Stimulated activated CD8-positive, alpha-beta memory T cell treated with anti-CD3 and anti-CD28 coated beads, Interleukin-12 subunit alpha, Interleukin-12 subunit beta, amount 100 ng/mL, for 24 hours (primary cell): Measurements from ENCODE around the gene TCTN3.
"Not testable (repeated sequence)": the region's sequence is repeated elsewhere in the genome, so short reads cannot be mapped to it uniquely, and the experiment has no call there.

ENCODE experiments used
- DNase-seq: peaks from one replicate; pipeline ENCODE4 v3.0.0-alpha.2; 2020; ENCODE audit errors: extremely low read depth

Gene TCTN3

GRCh38 chr10:95688648-95689047 is 5.1 kb downstream of the TCTN3 start:
- no peak for DNase-seq

GRCh38 chr10:95683966-95684365 is 9.8 kb downstream of the TCTN3 start:
- DNase-seq: no peak

DNA sequence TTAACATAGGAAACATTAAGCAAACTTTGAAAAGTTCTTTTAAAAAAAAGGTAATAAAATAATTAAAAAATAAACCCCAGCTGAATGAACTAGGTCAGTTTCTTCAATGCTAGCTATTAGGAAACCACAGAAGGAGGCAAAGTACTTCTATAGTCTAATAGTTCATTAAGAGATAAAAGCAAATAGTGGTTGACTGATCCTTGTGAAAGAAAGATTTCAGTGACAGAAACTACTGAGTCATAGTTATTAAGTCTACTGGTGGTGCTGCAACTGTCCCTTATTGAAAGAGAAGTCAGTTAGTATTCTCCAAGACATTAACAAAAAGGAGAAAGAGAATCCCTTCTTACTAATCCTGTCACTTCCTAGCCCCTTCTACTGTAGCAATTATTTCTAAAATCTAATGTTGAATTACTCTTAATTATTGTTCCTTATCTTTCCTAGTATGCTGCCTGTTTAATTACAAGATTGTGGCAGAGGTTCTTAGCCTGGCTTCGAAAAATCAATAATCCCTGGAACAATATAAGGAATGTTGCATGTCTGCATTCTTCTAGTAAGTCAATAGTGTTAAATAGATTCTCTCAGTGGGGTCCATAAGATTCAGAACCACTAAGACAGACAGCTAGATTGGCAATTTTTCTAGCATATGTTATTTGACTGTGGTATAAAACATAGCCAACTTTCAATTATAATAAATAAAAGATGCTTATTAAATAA is 18.2 kb downstream of the TCTN3 start:
- DNase-seq: no peak

- DNase-seq: no peak
These were observed 19.1 kb downstream of the TCTN3 start for GRCh38 chr10:95674643-95675042.

GRCh38 chr10:95672641-95673040 is 21.1 kb downstream of the TCTN3 start:
- not testable (repeated sequence) for DNase-seq

DNA sequence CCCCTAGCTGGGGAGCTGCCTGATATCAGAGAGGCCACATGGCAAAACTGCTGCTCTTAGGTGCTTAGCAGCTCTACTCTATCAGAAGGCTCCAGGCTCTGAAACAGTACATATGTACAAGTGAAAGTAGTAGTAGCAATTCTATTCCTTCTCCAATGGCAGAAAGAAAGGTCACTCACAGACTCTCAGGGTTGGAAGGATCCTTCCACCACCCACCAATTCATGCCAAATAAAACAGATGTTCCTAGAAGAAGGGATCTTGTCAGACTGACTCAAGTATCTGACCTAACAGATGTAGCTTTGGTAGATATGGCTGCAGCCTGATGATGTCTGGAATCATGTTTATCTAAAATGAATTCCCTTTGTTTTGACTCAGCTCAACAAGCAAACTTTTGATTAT is 29.2 kb downstream of the TCTN3 start:
- DNase-seq: no peak

DNA sequence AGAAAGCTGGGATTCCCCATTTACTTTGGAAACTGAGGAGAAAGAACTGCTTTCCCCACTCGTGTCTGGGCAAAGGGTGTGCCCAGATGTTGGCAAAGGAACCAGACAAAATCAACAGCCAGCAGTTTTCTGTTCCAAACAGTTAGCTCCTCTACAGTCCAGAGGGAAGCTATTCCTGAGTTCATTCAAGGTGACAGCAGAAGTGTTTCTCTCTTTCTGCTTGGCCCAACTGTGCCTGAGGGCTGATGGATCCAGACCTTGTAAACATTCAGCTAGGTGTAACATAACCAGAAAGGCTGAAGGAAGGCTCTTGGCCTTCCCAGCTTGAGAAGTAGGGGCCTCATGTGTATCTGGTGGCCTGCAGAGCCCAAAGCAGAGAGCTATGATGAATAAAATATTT is 30.2 kb downstream of the TCTN3 start:
- DNase-seq: no peak

GRCh38 chr10:95661818-95662217 is 31.9 kb downstream of the TCTN3 start:
- DNase-seq: no peak

DNA sequence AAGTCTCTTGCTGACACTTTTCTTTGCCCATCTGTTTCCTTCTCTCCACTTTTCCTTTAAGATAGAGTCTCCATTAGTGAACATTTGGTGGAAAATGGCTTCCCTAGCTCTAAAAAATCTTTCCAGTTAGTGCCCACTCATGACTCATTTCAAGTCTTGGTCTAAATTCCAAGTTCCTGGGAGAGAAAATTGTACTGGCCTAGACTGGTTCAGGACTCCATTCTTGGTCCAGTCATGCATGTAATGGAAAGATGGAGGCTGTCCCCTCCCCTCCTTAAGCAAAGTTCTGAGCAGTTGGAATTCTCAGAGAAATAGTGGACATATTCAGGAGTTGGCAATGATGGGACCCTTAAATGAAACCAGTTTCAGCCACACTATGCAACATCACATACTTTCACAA is 33.4 kb downstream of the TCTN3 start:
- DNase-seq: no peak

DNA sequence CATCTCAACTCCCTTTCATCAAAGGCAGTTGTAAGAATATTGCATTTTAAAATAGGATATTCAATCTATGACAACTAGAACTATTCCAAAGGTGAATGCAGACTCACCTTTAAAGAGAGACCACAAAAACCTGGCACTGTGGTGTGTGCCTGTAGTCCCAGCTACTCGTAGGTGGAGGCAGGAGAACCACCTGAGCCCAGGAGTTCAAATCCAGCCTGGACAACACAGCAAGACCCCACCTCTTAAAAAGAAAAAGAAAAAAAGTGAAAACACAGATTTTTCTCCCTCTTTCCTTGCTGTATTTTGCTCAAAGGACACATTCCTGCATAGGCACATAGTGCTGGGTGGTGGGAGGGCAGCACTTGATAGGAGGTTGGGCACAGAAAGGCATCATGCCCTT is 36.5 kb downstream of the TCTN3 start:
- no peak for DNase-seq

DNA sequence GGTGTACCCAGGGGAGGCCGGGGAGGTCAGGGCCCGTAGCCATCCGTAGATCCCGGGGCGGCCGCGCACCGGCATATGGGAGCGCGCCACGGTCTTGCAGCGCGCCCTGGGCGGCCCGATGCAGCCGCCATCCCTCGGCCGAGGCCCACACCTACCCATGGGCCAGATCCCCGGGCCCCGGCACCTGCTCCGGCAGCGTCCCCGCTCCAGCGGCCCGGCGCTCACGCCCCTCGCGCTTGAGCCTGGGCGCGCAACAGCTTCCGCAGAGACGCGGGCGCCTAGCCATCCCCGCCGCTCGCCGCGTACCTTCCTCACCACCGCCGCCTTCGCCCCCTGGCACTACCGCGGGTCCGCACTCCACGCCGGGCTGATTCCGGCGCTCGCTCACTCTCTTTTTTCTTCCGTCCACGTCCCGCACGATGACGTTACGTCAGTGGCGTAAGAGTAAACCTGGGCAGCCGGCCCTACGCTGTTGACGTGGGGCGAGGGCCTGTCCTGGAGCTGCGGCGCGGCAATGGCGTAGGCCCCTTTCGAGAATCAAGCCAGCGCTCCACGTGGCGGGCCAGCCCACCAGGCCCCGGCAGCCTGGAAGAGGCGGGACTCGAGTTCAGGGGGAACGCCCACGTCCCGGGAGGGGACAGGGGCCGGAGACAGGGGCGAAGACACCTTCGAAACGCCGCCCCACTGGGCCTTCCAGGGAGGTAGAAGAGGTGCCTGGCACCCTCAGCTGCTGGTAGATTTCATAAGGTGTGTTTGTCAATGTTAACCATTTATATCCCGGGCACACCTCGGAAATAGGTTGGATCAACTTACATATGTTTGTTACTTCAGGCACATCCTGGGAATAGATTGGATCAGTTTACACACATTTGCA is 37.2 kb downstream of the TCTN3 start, which contains the start of gene ALDH18A1:
TSS of gene ALDH18A1 (minus strand) at position 421 of the 874 bp plus-strand sequence. CDS start 3,334 bp downstream, outside the sequence.
- peak; percentile 71 for DNase-seq

DNA sequence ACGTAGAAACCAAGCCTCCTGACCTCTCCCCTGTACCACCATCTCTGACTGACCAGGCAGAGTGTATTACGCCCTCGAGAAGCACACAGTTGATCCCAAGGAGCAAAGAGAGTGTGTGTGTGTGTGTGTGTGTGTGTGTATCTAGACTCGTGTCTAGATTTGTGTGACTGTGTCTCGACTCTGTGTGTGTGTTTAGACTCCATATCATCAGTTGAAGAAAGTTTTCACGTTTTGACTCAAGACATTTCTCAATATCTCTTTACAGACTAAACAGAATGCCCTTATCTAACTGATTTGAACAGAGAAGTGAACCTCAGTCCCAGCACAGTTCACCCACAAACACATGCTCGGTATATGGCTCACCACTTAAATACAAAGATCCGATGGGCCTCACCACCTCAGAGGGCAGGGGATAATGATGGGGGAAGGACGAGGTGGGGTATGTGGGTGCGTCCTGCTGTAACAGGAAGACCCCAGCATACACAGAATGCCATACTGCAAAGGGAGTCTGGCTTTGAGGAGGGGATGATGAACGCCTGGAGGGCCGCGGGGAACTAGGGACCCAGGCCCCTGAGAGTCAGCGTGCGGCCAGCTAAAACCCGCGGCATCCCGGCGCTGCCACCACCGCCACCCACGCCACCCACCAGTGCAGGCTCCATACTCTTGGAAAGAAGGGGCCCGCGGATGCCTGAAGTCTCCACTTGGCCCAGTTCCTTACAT is 38.0 kb downstream of the TCTN3 start:
- DNase-seq: no peak

DNA sequence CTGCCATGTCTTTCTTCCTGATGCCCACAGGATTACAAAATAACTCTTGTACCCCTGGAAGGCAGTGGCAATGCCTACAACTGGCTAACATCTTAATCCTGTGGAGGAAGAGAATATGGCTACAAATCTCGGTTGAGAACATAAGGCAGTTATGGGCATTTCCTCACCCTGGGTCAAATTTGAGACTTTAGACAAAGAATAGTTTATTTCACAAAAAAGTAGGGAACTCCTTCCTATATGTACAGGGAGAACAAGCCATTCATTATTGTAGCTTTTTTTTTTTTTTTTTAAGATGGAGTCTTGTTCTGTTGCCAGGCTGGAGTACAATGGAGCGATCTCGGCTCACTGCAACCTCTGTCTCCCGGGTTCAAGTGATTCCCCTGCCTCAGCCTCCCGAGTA is 39.8 kb downstream of the TCTN3 start:
- DNase-seq: no peak

DNA sequence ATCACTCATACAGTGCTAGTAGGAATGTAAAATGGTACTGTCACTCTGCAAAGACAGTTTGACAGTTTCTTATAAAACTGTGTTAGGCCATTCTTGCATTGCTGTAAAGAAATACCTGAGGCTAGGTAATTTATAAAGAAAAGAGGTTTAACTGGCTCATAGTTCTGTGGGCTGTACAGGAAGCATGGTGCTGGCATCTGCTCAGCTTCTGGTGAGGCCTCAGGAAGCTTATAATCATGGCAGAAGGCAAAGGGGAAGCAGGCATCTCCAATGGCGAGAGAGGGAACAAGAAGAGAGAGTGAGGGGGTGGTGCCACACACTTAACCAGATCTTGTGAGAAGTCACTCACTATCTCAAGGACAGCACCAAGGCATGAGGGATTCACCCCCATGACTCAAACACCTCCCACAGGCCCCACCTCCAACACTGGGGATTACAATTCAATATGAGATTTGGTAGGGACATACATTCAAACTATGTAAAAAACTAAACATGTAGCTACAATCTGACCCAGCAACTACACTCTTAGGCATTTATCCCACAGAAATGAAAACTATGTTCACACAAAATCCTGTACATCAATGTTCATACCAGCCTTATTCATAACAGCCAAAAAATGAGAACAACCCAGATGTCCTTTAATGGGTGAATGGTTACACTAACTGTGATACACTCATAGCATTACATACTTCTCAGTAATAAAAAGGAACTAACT is 42.2 kb downstream of the TCTN3 start:
- DNase-seq: no peak

GRCh38 chr10:95650232-95650631 is 43.5 kb downstream of the TCTN3 start:
- no peak for DNase-seq

- DNase-seq: no peak
These were observed 45.6 kb downstream of the TCTN3 start for GRCh38 chr10:95648138-95648537.

DNA sequence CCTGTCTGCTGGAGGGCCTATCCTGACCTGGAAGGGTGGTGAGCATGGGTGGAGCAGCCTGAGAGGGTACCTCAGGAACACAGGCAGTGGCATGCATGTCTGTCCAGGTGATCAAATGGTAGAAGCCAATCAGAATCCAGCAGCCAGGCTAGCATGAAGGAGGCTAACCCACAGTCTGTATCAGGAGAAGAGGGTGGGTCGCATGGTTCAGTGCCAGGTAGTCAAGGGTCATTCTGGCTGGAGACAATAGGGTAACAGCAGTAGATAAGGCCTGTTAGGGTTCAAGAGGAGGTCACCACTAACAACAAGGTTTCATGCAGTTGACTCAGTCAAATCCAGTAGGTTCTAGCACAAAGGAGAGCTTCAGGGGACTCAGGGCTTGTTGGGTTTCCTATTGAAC is 47.6 kb downstream of the TCTN3 start:
- no peak for DNase-seq

- no peak for DNase-seq
These were observed 48.8 kb downstream of the TCTN3 start for GRCh38 chr10:95644901-95645300.

- no peak for DNase-seq
These were observed 52.8 kb downstream of the TCTN3 start for GRCh38 chr10:95640891-95641315.

GRCh38 chr10:95637911-95638310 is 55.8 kb downstream of the TCTN3 start:
- no peak for DNase-seq

DNA sequence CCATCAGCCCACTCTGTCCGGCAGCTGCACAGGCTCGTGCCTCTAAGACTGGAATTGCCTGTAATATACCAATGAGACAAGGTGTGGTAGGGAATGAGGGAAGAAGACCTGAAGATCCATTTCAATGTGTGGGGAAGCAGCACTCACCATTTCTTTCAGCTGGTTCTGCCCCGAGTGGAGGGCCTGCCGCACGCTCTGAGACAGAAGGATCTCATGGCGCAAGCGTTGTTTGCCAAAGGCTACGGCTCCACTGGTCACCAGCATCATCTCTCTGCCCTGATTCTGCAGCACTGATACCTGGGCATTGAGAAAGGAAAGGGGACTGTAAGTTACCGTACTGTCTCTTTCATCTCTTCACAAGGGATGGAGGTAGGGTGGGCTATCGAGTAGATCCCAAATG is 56.6 kb downstream of the TCTN3 start:
- no peak for DNase-seq

- DNase-seq: no peak
These were observed 58.4 kb downstream of the TCTN3 start for GRCh38 chr10:95635319-95635733.
